ENCODE results near the gene DGKI.

Gene DGKI

DNA sequence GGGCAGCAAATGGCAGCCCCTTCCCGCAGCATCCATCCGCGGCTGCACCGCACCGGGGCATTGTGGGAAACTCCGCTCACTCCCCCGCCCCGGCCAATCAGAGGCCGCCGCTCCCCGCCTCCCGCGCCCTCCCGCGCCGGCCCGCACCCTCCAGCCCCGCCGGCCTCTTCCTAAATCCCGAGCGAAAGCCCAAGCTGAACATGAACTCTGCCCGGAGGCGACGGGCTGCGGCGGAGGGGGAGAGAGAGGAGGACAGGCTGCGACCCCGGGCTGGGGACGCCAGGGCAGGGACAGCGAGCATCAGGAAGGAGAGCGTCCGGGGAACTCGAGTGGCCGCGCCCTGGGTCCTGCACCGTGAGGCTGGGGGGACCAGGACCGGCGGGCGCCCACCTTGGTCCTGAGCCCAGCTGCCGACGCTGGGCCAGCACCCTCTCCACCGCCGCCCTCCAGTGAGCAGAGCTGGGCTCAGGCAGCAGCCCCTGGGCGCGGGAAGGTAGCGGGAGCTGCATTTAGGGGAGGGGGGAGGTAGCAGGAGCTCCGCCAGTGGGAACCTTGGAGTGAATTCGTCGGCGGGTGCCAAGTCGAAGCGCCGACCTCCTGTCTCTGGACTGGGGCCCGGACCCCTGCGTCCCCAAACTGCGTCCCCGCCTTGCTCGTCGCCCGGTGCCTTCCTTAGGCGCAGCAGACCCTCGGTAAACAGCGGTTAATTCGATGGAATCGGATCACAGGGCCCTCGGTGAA, at the start of gene DGKI:
TSS of gene DGKI (minus strand) at position 148 of the 741 bp plus-strand sequence.
- peak; percentile 8 for DNase-seq (ENCODE audit: low spot score)

DNA sequence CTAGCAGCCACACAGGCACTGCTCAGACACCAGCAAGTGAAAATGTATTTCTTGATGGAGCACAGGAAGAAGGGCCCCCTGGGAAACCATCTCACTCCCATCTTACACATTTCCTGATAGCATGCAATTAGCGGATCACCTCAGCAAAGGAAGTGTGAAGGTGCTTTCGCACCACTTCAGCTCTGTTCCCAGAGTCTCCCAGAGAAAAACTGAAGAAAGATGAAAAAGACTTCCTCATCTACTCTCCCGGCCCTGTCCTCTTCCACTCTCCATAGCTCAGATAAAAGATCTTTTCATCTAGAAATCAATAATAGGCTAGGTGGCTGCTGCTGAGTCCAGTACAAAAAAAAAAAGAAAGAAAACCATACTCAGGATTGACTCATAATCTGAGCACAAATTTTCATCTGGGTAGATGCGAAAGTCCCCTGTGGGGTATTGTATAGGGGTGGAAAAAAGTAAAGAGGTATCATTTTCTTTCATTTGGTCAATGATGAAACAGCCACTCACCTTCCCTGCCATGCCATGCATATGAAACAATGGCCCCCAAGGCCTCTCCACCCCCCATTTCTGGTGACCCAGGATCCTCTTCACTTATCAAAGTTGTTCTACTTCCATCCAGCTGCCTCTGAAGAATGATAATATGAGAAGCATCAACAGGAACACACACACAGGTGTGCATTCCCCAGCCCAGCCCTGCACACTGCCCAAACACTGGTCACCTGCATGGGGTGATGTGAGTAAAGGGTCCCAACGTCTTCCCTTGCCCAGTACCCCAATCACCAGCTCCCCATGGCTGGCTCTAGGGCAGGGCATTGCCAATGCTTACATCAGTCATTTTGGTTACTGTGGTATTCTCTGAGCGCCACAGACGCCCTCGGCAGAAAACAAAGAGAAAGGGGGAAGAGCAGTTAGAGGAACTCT, 48.8 kb upstream of the DGKI start:
- DNase-seq (ENCODE audit: low spot score), result no peak

DNA sequence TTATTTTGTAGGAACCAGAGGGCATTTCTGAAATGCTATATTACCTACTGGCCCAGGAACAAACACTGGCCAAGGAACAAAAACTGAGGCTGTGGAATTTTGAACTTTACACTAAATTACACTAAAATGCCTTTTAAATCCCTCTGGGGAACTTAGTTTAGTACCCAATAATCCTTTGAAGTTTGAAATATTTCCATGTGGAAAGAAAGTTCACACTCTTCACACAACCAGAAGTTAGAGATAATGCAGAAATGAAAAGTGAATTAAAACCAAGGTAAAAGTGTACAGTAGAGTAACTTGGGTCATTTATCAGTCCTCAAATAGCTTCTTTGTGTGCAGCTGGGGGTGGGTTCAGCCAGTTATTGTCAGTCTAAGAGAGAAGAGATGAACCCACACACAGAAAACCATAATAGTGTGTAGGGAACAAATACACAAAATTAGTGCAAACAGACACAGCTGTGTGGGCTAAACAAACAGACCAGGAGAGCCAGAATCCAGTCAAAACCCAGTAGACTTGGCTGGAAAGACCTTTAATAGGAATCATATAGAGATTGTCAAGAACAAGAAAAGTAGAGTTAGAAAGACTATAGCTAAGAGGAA, 46.5 kb upstream of the DGKI start:
- no peak for DNase-seq (ENCODE audit: low spot score)

DNA sequence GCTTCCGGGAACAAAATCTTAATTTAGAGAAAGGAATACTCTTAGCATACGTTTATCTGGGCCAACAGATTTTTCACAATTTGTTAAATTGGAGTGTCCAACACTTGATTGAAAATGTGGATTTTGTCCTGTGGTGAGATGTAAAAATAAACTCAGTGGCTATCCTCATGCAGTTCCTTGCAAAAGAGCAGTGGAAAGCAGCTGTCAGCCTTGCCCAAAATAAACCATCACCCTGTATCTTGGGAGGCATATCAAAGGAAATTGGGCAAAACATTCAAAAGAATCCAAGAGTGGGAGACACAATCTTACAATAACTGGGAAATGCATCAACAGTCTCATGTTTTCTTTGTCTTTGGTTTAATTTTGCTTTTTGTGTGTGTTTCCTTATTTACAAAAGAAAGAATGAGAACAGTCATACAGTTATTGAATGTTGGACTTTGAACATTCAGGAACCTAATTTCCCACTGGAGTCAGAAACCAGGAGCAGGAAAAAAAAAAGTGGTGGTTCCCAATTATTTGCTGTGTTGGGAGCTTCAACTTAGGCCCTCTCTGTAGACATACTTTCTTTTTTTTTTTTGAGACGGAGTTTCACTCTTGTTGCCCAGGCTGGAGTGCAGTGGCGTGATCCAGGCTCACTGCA, 44.4 kb upstream of the DGKI start:
- DNase-seq (ENCODE audit: low spot score), result no peak

DNA sequence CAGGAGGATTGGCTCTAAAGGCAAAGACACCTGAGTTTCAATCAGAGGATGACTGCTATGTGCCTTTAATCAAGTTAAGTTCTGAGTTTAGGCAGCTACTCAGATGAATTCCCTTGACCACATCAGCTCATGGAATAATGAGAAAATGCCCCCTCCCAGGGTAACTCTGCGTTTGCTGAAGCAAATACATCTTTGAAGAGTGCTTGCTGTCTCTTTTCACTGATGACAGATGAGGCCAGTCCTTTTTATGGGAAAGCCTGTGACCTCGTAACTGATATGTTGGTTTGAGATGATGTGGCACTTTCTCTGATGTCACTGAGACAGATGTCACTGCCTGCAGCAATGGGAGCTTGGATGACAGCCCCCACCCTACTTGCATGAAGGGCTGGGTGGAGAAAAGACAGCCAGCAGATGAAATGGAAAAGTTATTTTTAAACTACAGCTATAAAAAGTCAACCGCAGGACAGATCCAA, 43.7 kb upstream of the DGKI start:
- no peak for DNase-seq (ENCODE audit: low spot score)

DNA sequence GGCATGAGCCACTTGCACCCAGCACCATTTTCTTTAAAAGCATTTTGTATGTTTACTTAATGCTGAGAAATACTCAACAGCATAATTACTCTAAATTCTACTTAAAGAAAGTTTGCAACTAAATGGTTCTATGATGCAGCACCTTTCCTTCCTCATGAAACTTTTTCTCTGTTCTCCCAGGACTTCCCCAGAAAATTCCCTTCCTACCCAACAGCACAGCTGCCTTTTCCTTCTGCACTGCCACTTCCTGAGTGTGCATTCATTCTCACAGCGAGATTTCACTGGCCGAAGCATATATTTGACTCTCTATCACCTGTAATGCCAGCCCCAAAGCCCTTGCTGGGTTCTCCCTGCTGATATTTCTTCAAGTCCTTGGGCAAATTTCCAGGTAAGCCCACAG, 41.5 kb upstream of the DGKI start:
- no peak for DNase-seq (ENCODE audit: low spot score)

DNA sequence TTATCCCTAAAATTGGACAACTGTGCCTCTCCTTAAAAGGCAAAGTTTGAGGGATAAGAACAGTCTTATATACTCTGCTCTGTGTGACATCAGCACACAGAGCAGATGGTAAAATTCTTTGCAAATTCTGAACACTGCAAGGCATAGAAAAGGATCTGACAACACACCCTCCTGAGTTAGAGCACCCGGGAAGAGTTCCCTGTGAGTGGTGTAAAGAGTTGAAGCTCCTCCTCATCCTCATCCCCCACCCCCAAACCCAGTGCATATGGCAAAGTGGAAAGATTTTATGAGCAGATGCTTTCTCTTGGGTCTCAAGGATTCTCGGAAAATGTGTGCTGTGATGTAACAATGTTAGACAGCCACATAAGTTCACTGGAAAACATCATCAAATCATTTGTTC, 40.0 kb upstream of the DGKI start:
- DNase-seq (ENCODE audit: low spot score), result no peak

DNA sequence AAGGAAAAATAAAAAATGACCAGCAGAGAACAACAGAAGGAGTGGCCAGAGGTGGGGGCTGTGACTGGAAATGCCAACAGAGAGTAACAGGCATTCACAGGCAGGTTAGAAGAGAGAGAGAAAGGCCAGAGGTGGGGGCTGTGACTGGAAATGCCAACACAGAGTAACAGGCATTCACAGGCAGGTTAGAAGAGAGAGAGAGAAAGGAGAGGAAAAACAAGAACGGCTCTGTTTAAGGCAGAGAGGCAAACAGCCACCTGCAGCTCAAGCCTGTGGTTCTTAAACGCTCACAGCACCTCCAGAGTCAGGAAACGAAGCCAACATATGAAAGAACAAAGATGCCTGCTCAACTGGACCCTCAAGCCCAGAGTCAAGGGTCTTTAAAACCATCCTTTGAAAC, 39.5 kb upstream of the DGKI start:
- DNase-seq (ENCODE audit: low spot score), result no peak

DNA sequence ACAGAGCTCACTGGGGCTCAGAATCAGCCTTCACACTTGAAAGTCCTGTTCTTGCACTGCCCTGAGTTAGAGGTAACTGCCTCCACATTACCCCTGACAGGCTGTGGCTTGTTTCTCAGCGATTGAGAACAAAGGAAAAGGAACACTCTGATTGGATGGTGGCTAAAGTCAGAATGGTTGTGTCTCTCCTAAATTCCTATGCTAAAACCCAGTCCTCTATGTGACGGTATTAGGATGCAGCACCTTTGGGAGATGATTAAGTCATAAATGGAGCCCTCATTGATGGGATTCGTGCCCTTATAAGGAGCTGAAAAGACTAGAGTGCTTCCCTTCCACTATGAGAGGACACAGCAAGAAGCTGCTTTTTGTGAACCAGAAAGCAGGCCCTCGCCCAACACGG, 38.9 kb upstream of the DGKI start:
- DNase-seq (ENCODE audit: low spot score), result no peak

DNA sequence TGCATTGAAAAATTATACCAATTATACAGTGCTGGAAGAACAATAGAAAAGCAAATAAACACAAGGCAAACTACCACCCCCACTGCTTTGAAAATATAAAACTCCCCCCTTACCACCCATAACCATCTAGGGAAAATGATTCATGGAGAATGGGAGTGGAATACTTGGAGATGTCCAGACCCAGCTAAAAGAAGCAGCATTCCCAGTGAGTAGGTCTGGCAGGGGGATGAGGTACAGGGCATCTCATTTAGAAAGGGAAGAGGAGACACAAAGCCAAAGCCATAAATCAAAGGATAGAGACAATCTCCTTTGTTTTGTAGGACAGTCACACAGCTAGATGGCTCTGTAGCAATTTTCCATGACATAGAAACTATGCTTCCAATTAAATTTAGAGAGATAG, 36.0 kb upstream of the DGKI start:
- DNase-seq (ENCODE audit: low spot score), result no peak

DNA sequence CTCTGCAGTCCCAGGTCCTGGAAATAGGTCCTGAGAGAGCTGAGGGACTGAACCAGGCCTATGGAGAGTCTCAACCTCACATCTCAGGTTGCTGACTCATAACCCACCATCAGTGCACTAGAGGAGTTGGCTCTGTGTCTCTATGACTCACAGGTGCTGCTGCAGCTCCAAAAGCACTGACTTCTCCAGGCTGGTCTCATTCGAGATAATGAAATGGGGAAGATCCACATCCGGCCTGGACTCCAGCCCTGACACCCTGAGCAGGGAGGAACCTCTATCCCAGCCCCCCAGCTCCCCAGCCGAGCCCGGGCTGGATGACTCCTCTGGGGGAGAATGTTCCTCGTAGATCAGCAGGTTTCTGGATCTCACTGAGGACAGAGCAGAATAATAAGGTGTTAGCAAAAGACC, 35.5 kb upstream of the DGKI start:
- DNase-seq (ENCODE audit: low spot score), result no peak

DNA sequence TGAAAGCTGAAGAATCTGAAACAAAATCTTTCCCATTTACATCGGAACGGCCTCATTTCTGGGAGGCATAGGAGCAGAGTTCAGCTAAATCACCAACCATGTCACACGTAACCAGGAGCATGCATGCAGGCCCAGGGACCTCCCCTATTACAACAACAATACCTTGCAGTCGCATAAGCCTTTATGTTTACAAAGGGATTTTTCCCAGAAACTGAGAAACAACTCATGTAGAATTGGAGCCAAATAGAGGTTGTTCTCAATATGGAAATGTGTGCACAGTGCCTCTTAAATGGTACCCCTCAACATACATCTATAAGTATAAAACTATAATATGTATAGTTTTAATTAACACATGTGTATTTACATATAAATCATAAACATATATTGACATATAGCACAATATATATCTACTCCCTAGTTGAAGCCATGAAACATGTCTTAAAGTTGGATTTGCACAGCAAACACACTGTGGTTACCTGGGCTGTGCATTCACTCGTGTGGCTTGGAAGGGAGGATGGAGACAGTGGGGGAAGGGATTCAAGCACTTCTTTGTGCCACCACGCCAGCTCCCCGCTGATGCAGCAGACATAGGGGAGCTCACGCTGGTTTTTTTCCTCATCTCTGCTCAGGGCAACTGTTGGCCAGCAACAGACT, 35.0 kb upstream of the DGKI start:
- no peak for DNase-seq (ENCODE audit: low spot score)

DNA sequence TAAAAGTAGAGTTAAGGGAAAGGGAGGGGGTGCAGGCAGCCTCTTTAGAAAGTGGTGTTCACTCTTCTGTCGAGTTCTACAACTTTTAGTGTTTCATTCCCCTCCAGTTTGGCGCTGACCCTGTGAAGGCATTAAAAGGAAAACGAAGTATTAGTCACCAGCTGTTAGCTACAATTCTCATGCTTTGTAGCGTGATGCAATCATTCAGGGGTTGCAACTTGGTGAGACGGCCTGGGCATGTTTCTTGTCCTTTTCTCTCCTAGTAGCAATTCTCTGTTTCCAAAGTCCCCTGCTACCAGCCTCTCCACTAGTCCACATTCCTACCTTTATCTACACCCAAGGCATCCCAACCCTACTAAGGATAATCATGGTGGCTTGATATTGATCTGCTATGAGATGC, 33.7 kb upstream of the DGKI start:
- no peak for DNase-seq (ENCODE audit: low spot score)

DNA sequence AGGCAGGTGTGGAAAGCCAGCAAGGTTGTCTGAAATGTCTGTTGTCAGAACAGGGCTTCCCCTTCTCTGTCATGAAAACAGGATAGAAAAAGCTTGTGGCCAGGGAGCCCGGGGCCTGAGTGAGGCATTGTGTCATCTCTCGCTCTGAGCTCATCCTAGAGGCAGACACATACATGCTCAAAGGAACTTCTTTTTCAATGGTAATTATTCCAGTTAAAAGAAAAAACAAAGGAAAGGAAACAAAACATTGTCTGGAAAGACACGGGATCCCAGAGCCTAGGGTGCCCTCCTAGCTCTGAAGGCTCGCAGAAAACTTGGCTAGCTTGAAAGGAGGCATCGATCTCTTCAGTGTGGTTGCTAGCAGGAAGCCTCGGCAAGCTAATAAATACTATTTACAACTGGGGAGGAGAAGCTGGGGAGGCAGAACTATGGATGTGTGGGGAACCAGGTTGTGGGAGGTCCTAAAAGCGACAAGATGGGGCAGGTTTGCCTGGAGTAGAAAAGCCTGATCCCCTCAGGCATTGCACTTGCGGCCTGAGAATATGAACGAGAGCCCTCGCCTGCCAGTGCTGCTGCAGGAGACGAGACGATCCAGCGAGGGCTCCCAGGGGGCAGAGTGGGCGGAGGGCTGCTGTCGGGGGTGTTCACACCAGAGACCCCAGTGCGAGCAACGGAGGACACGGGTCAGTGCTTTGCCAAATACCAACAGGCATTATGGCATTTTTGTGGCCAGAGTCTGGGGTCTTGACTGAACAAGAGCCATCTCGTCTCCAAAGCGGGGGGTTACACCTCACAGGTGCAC, 32.8 kb upstream of the DGKI start:
- no peak for DNase-seq (ENCODE audit: low spot score)

DNA sequence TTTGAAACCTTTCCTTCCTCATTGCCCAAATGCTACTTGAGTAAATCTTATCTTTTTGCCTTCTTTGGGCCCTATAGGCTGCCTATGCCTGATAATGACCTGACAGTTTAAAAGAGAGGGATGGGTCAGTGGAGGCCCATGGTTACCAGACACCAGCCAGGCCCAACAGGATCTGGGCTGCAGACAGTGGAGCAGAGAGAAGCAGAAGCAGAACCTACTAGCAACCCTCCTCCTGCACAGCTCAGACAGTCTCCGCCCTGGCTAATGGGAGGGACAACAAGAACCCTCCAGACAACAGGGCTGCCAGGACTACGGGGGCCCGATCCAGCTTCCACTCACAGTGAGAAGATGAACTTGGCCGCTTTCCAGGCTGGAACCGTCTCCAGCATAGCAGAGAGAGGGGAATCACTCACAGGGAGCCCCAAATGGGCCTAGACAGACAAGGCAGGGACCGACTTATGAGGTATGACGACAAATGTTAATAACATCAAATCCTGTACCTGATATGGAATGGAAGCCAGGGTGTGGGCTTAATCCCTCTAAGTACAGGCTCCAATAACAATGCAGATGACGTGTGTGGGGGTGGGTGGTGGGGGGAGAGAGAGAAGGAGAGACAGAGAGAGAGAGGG, 31.7 kb upstream of the DGKI start:
- DNase-seq (ENCODE audit: low spot score), result no peak

DNA sequence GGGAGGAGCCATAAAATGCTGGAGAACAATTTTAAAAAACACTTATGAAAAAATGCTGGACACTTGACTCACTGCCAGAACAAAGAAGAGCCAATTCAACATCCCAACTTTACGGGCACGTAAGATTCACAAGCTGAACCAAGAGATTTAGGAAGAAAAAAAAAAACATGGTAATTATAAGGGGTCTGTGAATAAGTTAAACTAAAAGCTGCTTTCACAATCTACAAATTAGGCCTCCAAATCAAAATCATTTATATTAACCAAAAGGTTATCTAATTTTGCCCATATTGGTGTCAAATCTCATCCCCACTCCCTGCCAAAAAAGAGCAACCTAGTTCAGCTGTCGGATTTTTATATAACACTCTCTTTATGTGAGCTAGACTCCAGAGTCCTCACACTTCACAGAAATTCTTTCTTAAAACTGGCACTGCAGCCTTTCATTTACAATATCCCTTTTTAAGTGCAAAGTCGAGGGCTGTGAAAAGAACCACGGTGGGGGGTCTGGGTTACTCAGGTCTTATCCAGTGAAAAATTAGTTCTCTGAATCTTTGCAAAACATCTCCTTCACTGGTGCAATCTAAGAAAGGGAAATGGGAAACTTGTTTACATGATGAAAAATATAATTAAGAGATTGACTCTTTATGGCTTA, 30.4 kb upstream of the DGKI start:
- DNase-seq (ENCODE audit: low spot score), result no peak

DNA sequence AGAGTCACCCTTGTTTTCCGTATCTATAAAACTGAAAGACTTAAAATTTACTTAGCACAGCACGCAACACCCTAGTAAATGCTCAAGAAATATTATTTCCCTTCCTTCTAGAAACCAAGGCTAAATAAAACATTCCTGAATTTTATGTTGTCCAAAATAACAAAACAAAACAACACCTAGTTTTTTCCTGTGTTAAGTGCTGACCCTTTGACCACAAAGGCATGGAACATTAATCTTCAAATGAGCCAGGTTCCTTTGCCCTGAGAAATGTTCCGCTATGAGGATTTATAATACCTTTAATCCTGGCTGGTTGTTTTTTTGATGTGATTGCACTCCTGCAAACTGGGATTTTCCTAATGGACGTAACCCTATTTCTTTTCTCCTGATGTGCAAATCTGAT, 29.0 kb upstream of the DGKI start:
- DNase-seq (ENCODE audit: low spot score), result no peak

DNA sequence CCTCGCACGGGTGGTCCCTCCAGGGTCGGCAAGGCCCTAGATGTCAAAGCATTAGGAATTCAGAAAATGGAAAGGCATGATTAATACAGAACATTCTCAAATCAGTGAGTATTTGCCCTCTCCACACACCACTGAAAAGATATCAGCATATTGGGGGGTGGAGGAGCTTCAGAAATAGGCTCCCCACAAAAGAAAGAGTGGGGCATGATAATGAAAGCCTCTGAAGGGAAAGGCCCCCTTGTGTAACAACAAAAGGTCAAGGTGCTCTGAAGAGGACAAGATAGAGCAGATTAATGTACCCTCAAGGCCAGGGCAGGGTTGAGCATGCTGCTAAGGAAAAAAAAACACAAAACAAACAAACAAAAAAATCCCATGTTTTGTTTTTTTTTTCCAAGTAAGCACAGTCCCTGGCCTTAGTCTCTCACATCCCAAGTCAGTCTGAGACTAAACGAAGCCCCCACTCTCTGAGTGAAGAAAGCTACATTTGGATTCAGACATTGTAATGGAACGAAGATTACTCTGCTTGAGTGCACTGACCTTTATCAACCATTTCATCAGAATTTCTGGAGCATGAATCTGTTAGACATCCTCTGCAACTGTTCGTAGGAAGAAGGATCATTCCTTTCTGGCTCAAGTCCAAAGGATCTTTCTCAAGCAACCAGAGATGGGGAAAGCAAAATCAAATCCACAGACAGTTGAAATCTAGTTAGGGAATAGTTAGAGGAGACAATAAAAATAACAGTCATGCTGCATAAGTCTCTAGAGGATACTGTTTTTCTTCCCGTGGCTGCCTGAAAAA, 27.4 kb upstream of the DGKI start:
- DNase-seq (ENCODE audit: low spot score), result no peak

DNA sequence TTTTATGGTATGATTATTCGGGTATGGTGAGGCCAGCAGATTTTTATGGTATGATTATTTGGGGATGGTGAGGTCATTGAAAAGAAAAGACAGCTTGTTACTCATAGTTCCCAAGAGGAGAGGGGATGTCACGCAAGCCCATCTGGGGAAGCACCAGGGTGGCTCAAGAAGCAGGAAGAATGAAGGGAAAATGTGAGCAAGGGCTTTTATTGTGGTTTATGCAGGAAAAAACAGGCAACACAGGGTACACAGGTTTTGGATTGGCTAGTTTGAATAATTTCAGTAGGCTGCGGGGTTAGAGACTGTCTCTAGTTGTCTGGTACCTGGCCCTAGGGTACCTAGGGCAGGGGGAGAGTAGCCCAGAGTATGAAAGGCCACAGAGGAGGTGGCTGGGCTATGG, 26.8 kb upstream of the DGKI start:
- DNase-seq (ENCODE audit: low spot score), result no peak

Measured in germinal center (tissue), 1 donor.